GF-D8 (cell line): ENCODE data around the gene LDLRAD3.
"Not testable (repeated sequence)": the region's sequence is repeated elsewhere in the genome, so short reads cannot be mapped to it uniquely, and the experiment has no call there.

Source experiments
- DNase-seq: peaks from one replicate; lab custom pipeline; 2025; lab: John Stamatoyannopoulos, UW

LDLRAD3 gene

DNA sequence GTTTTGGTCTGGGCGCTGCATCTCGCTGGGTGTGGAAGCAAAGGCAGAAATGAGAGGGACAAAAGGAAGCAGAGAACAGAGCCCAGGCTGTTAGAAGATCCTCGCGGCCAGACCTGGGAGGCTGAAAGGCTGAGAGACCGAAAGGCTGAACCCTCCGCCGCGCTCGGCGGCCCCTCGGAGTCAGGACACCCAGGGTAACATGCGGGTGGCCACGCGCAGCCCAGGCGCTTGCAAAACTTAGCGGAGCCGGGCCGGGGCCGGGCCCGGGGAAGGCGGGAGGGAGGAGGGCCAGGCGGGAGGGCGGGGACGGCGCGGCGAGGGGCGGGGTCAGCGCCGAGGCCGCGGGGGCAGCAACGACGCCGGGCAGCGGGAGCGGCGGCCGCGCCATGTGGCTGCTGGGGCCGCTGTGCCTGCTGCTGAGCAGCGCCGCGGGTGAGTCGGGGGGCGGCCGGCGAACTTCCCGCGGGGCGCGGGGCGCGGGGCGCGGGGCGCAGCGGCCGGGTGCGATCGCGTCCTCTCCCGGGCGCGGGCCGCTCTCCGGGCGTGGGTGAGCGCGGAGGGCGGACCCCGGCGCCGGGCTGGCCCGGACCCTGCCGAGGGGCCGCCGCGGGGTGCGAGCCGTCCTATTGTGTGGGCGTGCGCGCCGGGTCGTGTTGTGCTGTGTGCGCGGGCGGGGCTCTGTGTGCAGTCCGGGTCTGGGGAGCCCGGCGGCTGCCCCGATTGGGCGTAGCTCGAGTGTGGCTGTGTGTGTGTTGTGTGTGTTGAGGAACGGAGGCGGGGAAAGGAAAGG is at the start of gene LDLRAD3:
Gene LDLRAD3, plus strand, starts transcription at position 350 of the 790 bp plus-strand sequence. Its CDS starts 37 bp downstream, at position 387.
- DNase-seq = no peak

DNA sequence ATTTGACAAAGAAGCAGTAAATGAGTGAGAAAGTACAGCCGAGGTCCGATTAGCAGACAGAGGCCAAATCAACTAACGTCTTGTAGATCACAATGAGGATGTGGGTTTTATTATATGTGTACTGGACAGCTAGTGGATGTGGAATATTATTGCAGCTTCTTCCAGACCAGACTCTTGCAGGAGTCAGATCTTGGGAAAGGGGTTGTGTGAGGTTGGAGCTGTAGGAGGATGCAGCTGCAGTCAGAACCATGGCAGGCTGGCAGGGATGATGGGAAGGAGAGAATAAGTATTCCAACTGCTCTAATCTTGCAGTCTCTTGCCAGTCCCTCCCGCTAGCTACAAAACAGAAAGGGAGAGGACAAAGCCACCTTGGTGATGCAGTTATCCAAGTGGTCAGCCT is 46.8 kb upstream of the LDLRAD3 start:
- DNase-seq = no peak

DNA sequence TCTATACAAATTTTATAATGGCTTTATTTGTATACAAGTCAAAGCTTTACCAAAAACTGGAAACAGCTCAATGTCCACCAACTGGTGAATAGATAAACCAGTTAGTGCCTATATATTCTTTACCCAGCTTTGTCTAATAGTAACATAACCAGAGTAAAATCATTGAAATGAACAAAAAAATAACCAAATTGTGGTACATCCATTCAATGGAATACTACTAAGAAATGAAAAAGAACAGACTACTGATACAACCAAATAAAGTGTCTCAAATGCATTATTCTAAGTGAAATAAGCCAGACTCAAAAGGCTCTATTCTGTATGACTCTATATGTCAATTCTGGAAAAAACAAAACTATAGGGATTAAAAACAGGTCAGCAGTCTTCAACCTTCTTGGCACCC is 40.9 kb upstream of the LDLRAD3 start:
- DNase-seq = no peak

DNA sequence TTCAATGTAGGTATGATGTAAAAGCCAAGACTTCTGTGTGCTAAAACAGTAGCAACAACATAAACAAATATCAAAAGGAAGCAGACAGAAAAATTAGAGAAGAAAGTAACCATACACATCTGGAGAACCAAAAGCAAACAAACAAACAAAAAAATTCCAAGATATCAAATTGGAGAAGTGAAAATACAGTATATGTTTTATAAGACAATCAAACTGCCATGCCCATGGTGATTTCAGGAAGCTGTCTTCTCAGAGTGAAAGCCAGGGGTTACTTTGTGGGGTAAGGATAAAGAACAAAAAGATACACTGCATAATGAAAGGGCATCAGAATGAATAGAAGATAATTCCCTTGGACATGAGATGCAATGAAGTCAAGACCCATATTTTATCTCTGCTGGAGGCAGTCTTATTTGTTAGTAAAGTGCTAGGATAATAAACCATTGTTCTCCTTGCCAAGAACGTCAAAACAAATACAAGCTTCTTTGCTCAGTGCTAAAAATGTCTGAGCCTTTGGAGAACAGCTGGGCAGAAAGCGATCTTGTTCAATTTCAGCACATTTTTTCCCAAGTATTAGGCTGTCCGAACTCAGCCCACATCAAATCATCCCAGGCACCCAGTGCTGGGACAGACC is 38.1 kb upstream of the LDLRAD3 start:
- DNase-seq = no peak

DNA sequence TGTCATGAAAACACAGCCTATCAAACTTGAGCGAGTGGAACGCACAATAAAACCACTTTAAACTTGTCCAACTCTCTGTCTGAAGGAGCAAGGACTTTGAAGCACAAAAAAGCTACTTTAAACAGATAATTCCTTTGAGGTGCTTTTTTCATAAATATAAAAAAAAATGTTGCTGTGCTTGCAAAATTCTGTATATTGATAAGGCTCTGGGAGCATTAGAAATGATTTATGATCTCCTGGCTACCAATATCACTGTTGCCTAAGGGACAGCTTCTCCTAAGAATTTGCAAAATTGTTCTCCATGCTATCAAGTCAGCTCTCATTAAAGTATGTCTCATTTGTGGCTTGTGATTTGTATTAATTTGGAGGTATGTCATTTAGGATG is 37.6 kb upstream of the LDLRAD3 start:
- no peak for DNase-seq

DNA sequence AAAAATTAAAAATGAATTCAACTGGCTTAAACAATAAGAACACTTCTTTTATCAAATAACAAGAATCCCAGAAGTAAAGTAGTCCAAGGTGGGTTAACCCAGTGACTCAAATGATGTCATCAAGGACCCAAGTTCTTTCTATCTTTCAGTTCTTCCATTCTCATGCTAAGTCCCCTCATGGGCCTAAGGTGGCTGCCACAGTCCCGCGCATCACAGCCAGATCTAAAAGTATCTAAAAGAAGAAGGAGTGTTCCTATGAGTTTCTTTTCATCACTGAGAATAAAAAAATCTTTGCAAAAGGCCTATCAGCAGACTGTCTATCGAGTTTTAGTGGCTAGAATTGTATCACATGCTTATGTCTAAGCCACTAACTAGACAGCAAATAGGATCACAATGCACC is 37.2 kb upstream of the LDLRAD3 start:
- DNase-seq = no peak

GRCh38 chr11:35907648-35908431 is 36.0 kb upstream of the LDLRAD3 start:
- no peak for DNase-seq

GRCh38 chr11:35908432-35908771 is 35.5 kb upstream of the LDLRAD3 start:
- not testable (repeated sequence) for DNase-seq

- no peak for DNase-seq
These were observed 34.2 kb upstream of the LDLRAD3 start for GRCh38 chr11:35909511-35910265.

- DNase-seq = no peak
These were observed 32.8 kb upstream of the LDLRAD3 start for GRCh38 chr11:35911013-35911412.

DNA sequence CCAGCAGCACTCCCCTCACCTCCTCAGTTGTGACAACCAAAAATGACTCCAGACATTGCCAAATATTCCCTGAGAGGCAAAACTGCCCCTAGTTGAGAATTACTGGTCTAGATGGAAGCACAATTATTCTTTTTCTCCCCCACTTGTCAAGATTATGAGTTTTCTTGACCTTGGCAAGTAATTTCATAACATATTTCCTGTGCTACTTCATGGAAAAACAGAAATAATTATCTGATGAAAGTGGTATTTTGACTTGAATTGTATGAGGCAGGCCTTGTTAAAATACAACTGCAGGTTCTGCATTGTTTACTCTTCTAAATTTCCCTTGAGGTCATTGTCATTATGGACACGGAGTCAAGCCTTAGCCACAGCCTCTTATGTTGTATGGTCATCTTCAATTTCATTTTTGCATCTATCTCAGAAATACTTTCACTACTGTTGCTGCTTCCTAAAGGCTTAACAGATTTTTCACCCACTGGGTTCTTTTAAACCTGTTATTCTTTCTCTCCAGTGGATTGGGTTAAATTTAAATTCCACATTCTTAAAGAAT is 32.2 kb upstream of the LDLRAD3 start:
- DNase-seq = no peak

DNA sequence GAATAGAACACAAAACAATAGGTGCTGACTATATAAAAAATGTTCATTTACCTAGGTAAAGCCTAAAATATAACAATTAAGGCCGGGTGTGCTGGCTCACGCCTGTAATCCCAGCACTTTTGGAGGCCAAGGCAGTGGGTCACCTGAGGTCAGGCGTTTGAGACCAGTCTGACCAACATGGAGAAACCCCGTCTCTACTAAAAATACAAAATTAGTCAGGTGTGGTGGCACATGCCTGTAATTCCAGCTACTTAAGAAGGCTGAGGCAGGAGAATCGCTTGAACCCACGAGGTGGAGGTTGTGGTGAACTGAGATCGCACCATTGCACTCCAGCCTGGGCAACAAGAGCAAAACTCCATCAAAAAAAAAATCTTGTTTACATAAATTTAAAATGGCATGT is 31.4 kb upstream of the LDLRAD3 start:
- not testable (repeated sequence) for DNase-seq

- DNase-seq = no peak
These were observed 30.8 kb upstream of the LDLRAD3 start for GRCh38 chr11:35912883-35913624.

- DNase-seq = no peak
These were observed 29.0 kb upstream of the LDLRAD3 start for GRCh38 chr11:35914816-35915215.

GRCh38 chr11:35916270-35916669 is 27.6 kb upstream of the LDLRAD3 start:
- DNase-seq = no peak

DNA sequence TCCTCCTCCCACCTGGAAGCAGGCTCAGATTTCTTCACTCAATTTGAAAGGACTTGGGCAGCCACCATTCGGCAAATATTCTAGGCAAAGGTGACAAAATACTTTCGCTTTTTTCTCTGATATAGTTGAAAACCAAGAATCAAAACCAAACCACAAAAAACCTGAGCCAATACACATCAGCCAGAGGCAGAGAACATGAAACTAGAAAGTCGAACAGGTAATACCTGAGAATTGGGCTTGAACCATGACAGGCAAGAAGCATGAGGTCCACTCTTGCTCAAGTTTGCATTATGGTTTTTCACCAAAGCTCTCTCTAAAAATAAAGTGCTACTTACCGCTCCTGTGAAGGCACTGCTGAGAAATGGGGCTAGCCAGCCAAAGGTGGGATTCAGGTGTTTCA is 26.2 kb upstream of the LDLRAD3 start:
- no peak for DNase-seq

- DNase-seq = no peak
These were observed 25.1 kb upstream of the LDLRAD3 start for GRCh38 chr11:35918716-35919115.

DNA sequence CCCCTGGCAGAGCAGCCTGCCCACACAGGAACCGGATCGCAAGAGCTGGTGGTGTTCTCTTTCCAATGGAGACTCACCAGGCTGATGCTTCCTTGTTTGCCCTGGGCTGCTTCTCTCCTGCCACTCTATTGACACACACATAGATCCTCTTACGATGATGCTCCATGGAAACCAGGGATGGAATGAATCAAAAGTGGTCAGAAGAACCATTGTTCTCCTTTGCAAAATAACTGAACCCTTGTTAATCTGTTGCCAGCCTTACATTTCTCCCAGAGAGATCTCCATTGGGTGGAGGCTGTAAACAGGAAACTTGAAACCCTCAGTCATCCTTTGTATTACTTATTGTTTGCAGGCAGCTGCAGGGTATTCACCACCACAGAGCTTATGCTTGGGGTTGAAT is 24.6 kb upstream of the LDLRAD3 start:
- no peak for DNase-seq

- DNase-seq = no peak
These were observed 20.4 kb upstream of the LDLRAD3 start for GRCh38 chr11:35923452-35923851.

DNA sequence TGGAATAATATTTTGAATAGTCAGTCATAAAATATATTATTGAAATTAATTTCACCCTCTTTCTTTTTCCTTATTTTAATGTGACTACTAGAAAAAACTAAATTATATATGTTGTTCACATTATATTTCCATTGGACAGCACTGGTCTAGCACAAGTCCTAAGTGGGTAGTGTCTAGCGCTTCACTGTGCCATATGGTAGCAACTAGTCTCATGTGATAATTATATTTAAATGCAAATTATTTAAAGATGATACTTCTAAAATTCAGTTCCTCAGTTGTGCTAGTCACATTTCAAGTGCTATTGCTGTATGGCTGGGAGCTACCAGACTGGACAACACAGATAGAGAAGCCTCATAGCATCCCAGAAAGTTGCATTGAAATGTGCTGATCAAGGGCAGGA is 19.1 kb upstream of the LDLRAD3 start:
- no peak for DNase-seq

- DNase-seq = no peak
These were observed 16.8 kb upstream of the LDLRAD3 start for GRCh38 chr11:35927104-35927503.
